ENCODE data around the gene FHIT.

DNA sequence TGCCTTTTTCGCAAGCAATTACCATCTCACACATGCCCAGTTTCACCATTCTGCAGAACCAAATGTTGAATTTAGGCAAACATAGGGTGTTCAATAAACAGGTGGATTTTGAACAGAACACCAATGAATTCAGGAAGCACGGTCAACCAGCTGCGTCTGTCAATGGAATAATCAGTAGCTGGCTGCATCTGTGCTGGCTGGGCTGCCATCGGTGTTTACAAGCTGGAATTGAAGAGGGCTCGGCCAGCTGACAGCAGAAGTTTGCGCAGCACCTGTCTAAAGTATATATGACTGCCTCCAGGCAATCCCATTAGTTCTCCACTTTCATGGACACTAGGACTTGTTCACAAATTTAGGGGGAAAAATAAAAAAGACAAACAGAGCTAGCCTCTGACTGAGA, 1205.0 kb downstream of the FHIT start:
- TF ChIP-seq POLR2A (IDR thresholded peaks at IDR 0.05) (no peak), POLR2AphosphoS5 (IDR thresholded peaks at IDR 0.05) (no peak), EP300 (IDR thresholded peaks at IDR 0.05) (no peak)
- TF ChIP-seq, protein P1, sequence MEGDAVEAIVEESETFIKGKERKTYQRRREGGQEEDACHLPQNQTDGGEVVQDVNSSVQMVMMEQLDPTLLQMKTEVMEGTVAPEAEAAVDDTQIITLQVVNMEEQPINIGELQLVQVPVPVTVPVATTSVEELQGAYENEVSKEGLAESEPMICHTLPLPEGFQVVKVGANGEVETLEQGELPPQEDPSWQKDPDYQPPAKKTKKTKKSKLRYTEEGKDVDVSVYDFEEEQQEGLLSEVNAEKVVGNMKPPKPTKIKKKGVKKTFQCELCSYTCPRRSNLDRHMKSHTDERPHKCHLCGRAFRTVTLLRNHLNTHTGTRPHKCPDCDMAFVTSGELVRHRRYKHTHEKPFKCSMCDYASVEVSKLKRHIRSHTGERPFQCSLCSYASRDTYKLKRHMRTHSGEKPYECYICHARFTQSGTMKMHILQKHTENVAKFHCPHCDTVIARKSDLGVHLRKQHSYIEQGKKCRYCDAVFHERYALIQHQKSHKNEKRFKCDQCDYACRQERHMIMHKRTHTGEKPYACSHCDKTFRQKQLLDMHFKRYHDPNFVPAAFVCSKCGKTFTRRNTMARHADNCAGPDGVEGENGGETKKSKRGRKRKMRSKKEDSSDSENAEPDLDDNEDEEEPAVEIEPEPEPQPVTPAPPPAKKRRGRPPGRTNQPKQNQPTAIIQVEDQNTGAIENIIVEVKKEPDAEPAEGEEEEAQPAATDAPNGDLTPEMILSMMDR (IDR thresholded peaks at IDR 0.05), result no peak
